NCI-H2196 treated with DMSO at 0.1 percent for 48 hours (cell line): ENCODE data around the gene CCDC47.

ENCODE experiments used
- DNase-seq: peaks from one replicate; lab custom pipeline; 2025; ENCODE audit not compliant: unreplicated experiment; lab: John Stamatoyannopoulos, UW

Gene CCDC47

GRCh38 chr17:63785556-63785955 is 12.2 kb upstream of the CCDC47 start:
- DNase-seq: no peak

GRCh38 chr17:63783522-63783921 is 10.1 kb upstream of the CCDC47 start:
- DNase-seq: no peak

- DNase-seq: no peak
Measured at GRCh38 chr17:63780928-63781327, 7.5 kb upstream of the CCDC47 start.

- peak; percentile 32 for DNase-seq
Measured at GRCh38 chr17:63780507-63780906, 7.1 kb upstream of the CCDC47 start.

GRCh38 chr17:63775420-63775819 is 2.0 kb upstream of the CCDC47 start:
- no peak for DNase-seq

- no peak for DNase-seq
Measured at GRCh38 chr17:63774969-63775265, 1.5 kb upstream of the CCDC47 start.

GRCh38 chr17:63774141-63774968 is 958 bp upstream of the CCDC47 start, which contains the start of gene DDX42:
TSS of gene DDX42 (plus strand) at chr17:63774170. CDS start at chr17:63787050, 12,880 bp downstream.
- DNase-seq: no peak

- DNase-seq: no peak
Measured at GRCh38 chr17:63772801-63773271, 561 bp downstream of the CCDC47 start.

GRCh38 chr17:63768433-63768832 is 5.0 kb downstream of the CCDC47 start:
- no peak for DNase-seq

- DNase-seq: no peak
Measured at GRCh38 chr17:63766754-63767153, 6.6 kb downstream of the CCDC47 start.

GRCh38 chr17:63764716-63765115 is 8.7 kb downstream of the CCDC47 start:
- no peak for DNase-seq

GRCh38 chr17:63762161-63763078 is 11.0 kb downstream of the CCDC47 start:
- DNase-seq: no peak

GRCh38 chr17:63760771-63761539 is 12.4 kb downstream of the CCDC47 start:
- DNase-seq: no peak

GRCh38 chr17:63758428-63758827 is 15.0 kb downstream of the CCDC47 start:
- DNase-seq: no peak

GRCh38 chr17:63754046-63754445 is 19.4 kb downstream of the CCDC47 start:
- no peak for DNase-seq

GRCh38 chr17:63753215-63753614 is 20.2 kb downstream of the CCDC47 start:
- DNase-seq: no peak

- no peak for DNase-seq
Measured at GRCh38 chr17:63752707-63753106, 20.7 kb downstream of the CCDC47 start.

GRCh38 chr17:63751806-63752205 is 21.6 kb downstream of the CCDC47 start:
- DNase-seq: no peak

- DNase-seq: peak; percentile 99
Measured at GRCh38 chr17:63741408-63742173, 31.8 kb downstream of the CCDC47 start, which contains the start of gene STRADA. TSS of gene STRADA (minus strand) at chr17:63741799. CDS start at chr17:63728369, 13,430 bp downstream.

GRCh38 chr17:63741143-63741407 is 32.3 kb downstream of the CCDC47 start:
- no peak for DNase-seq
